ENCODE data around the gene PTPRC.

The PTPRC gene

GRCh38 chr1:198641966-198642668 lies 3.3 kb downstream of the PTPRC start:
- no peak for DNase-seq (ENCODE audit: low read depth)
- H3K4me3 ChIP-seq (ENCODE audit: low read length) = no peak overlapping the region
- TF ChIP-seq CTCF (IDR thresholded peaks at IDR 0.05; ENCODE audit: insufficient read depth, low read depth, low read length, missing control alignments) = no peak

- DNase-seq (ENCODE audit: low read depth) = no peak
- no peak overlapping the region for H3K4me3 ChIP-seq (ENCODE audit: low read length)
- no peak for TF ChIP-seq CTCF (IDR thresholded peaks at IDR 0.05; ENCODE audit: insufficient read depth, low read depth, low read length, missing control alignments)
These were observed 4.1 kb downstream of the PTPRC start for GRCh38 chr1:198642983-198643382.

GRCh38 chr1:198643808-198644207 lies 5.0 kb downstream of the PTPRC start:
- no peak for DNase-seq (ENCODE audit: low read depth)
- TF ChIP-seq CTCF (IDR thresholded peaks at IDR 0.05; ENCODE audit: insufficient read depth, low read depth, low read length, missing control alignments) = no peak
- H3K4me3 ChIP-seq (ENCODE audit: low read length) = no peak overlapping the region

GRCh38 chr1:198647055-198647454 lies 8.2 kb downstream of the PTPRC start:
- DNase-seq (ENCODE audit: low read depth) = no peak
- no peak overlapping the region for H3K4me3 ChIP-seq (ENCODE audit: low read length)
- no peak for TF ChIP-seq CTCF (IDR thresholded peaks at IDR 0.05; ENCODE audit: insufficient read depth, low read depth, low read length, missing control alignments)

GRCh38 chr1:198648592-198648991 lies 9.8 kb downstream of the PTPRC start:
- H3K4me3 ChIP-seq (ENCODE audit: low read length) = no peak overlapping the region
- DNase-seq (ENCODE audit: low read depth) = no peak
- TF ChIP-seq CTCF (IDR thresholded peaks at IDR 0.05; ENCODE audit: insufficient read depth, low read depth, low read length, missing control alignments) = no peak

- DNase-seq (ENCODE audit: low read depth) = no peak
- no peak overlapping the region for H3K4me3 ChIP-seq (ENCODE audit: low read length)
- TF ChIP-seq CTCF (IDR thresholded peaks at IDR 0.05; ENCODE audit: insufficient read depth, low read depth, low read length, missing control alignments) = no peak
These were observed 10.6 kb downstream of the PTPRC start for GRCh38 chr1:198649232-198649967.

Measured in epithelial cell of esophagus (primary cell).